Measurements from ENCODE around the gene OR2A12.

GRCh38 chr7:144137501-144137900, 51.4 kb downstream of the OR2A12 start:
- no peak for TF ChIP-seq CTCF (IDR thresholded peaks at IDR 0.05)
- TF ChIP-seq POLR2A (IDR thresholded peaks at IDR 0.05): no peak
